Putamen (tissue), 1 donor: ENCODE data around the gene TESK2.
"Not testable (repeated sequence)": the region's sequence is repeated elsewhere in the genome, so short reads cannot be mapped to it uniquely, and the experiment has no call there.

ENCODE experiments used
- DNase-seq: peaks from one replicate; pipeline ENCODE4 v3.0.0-alpha.2; 2016; ENCODE audit warnings: low spot score

TESK2 gene, protein sequence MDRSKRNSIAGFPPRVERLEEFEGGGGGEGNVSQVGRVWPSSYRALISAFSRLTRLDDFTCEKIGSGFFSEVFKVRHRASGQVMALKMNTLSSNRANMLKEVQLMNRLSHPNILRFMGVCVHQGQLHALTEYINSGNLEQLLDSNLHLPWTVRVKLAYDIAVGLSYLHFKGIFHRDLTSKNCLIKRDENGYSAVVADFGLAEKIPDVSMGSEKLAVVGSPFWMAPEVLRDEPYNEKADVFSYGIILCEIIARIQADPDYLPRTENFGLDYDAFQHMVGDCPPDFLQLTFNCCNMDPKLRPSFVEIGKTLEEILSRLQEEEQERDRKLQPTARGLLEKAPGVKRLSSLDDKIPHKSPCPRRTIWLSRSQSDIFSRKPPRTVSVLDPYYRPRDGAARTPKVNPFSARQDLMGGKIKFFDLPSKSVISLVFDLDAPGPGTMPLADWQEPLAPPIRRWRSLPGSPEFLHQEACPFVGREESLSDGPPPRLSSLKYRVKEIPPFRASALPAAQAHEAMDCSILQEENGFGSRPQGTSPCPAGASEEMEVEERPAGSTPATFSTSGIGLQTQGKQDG

GRCh38 chr1:45490626-45491486 is at the start of gene TESK2:
TSS of gene TESK2 (minus strand) at chr1:45491163. CDS start at chr1:45457785, 33,378 bp downstream.
- peak; percentile 100 for DNase-seq

- no peak for DNase-seq
These were observed 45.9 kb upstream of the TESK2 start for GRCh38 chr1:45536886-45537285.

DNA sequence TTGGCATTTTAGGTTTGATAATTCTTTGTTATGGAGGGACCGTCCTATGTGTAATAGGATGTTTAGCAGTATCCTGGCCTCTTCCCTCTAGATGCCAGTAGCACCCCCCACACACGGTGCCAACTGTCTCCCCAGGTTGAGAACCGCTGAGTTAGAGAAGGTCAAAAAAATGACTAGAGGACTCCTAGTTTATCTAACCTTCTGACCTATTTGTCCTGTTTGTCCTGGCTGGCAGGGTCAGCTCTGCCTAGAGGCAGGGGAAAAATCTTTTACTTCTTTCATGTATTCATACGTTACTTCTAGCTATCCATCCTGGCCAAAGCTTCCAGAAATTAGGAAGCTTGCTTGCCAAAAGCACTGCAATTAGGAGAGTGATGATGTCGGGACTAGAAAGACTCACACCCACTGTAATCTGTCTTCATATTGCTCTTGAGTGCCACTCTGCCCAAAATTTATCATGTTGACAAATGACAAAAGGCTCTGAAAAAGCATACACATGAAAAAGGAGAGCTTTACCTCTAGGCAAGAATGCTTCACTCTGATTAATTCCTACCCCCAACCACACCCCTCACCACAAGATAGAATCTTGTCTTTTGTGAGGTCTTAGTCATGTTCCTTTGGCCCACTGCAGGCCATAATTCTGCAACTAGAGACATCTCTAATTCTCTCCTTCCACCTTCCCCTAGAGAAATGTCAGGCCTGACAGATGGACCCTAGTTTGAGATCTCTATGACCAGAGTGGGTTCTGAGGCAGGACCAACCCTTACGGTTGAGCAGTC is 45.2 kb upstream of the TESK2 start:
- DNase-seq: no peak

- no peak for DNase-seq
These were observed 40.9 kb upstream of the TESK2 start for GRCh38 chr1:45531873-45532272.

- no peak for DNase-seq
These were observed 39.7 kb upstream of the TESK2 start for GRCh38 chr1:45530632-45531135.

DNA sequence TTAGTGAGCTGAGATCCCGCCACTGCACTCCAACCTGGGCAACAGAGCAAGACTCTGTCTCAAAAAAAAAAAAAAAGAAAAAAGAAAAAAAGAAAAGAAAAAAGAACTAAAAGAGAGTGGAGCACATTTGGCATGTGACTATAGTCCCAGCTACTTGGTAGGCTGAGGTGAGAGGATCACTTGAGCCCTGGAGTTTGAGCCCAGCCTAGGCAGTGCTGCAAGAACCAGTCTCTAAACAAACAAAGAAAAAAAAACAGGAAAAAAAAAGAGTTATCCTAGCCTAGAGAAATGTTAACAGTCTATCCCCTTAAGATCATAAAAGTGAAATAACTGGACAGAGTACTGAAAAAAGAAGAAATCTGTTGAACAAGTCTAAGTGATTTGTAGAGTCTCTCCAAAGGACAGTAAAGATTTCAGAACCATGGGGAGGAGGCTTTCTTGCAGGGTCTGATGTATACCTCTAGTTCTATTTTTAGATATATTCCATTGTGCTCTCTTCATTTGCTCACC is 35.2 kb upstream of the TESK2 start:
- no peak for DNase-seq

GRCh38 chr1:45523975-45524374 is 33.0 kb upstream of the TESK2 start:
- DNase-seq: not testable (repeated sequence)

DNA sequence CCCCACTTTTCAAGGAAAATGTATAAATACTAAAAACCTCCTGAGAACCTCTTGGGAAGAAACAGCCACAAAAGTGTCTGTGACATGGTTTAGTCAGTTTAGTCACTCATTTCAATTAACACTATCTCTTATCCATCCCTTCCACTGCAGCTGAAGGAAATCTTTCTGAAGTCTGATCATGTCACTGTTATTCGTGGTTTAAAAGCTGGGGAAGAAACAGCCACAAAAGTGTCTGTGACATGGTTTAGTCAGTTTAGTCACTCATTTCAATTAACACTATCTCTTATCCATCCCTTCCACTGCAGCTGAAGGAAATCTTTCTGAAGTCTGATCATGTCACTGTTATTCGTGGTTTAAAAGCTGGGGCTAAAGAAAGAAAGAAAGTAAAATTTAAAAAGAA is 32.6 kb upstream of the TESK2 start:
- not testable (repeated sequence) for DNase-seq

- DNase-seq: no peak
These were observed 31.6 kb upstream of the TESK2 start for GRCh38 chr1:45522324-45523104.

DNA sequence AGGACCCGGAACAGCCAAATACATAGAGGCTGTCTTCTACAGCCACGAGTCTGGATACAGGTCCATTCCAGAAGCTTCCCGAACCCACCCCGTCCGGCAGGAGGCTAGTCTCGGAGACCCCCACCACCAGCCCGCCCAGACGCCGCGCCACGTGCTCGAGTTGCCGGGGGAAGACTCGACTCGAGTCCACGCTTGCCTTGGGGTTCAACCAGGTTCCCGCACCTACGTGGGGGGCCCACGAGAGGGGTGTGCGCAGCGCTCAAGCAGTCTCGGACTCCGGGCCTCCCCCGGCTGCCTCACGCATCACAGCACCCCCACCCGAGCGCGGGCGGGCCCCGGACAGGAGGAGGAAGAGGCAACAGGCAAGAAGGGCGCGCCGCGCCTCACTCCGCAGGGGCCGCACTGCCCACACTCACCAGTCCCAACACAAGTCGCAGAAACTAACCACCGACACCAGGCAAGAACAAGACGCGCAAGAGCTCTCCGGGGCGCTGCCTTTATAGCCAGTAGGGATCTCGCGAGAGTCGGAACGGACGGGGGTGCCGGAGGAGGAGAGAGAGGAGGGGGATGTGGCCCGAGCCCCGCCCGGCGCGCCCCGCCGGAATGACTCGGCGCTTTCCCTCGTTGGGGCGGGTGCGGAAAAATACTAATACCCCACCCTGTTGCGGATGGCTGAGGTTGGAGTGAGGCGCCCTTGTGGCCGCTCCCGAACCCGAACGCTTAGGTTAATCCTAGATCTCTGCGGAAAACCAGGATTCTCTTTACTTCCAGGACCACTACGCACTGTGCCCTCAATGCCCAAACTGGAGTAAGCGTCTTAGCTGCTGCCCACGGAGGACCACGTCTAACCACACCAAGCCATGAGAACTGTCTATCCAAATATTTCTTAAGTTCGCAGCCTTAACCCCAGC is 30.7 kb upstream of the TESK2 start, which contains the start of gene PRDX1:
TSS of gene PRDX1 (minus strand) at position 472 of the 911 bp plus-strand sequence. CDS start 2,841 bp downstream, outside the sequence.
- peak; percentile 97 for DNase-seq

- DNase-seq: not testable (repeated sequence)
These were observed 28.8 kb upstream of the TESK2 start for GRCh38 chr1:45519774-45520173.

DNA sequence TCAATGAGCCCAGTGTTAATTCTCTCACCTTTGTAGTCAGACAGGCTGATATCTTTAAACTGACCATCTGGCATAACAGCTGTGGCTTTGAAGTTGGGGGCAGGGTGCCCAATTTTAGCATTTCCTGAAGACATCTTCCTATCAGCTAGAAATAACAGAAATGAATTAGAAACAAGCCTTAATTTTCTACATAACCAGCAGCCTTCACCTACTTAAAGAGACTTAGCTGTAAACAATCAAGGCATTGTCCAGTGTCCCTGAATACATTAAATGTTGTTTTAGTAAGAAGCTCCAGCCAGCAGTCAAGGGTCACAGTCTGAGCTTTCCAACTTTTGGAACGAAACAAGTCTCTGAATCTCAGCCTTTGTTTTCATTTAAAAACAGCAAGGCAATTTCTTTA is 27.9 kb upstream of the TESK2 start:
- peak; percentile 63 for DNase-seq

DNA sequence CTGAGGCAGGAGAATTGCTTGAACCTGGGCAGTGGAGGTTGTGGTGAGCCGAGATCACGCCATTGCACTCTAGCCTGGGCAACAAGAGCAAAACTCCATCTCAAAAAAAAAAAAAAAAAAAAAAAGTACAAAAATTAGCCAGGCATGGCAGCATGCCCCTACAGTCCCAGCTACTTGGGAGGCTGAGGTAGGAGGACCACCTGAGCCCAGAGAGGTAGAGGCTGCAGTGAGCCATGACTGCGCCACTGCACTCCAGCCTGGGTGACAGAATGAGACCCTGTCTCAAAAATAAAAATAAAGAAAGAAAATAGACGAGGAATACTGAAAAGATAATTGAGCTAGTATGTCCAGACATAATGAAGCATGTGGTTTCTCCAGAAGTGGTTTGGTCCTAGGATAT is 27.4 kb upstream of the TESK2 start:
- DNase-seq: not testable (repeated sequence)

- no peak for DNase-seq
These were observed 25.5 kb upstream of the TESK2 start for GRCh38 chr1:45516465-45516864.

DNA sequence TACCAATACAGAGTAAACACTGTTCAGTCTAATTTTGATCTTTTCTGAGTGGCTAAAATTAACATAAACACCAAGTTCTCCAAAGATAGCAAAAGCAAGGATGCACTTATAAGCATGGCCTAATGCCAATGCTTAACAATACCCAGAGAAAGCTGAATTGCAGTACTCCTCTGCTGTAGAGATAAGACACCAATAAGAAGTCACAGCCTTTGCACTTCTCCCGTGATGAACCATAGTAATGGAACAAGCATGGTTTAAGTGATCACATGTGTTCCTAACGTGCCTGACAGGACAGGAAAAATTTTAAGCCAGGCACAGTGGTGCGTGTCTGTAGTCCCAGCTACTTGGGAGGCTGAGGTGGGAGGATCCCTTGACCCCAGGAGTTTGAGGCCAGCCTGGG is 25.1 kb upstream of the TESK2 start:
- DNase-seq: no peak

GRCh38 chr1:45513532-45514260 is 22.7 kb upstream of the TESK2 start:
- DNase-seq: not testable (repeated sequence)

GRCh38 chr1:45512641-45513054 is 21.7 kb upstream of the TESK2 start:
- DNase-seq: no peak

DNA sequence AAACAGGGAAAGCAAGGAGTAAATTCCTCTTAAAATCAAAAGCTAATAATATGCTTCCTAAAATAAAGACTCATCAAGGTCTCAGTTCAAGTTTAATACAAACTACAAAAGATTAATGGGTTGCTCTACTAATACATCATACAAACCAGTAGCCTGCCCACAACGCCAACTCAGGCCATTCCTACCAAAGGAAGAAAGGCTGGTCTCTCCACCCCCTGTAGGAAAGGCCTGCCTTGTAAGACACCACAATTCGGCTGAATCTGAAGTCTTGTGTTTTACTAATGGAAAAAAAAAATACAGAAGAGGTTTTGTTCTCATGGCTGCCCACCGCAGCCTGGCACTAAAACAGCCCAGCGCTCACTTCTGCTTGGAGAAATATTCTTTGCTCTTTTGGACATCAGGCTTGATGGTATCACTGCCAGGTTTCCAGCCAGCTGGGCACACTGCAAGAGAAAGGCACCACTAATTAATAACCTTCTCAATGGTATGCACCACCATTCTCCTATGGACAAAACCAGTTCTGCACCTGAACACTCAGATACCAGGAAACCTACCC is 20.1 kb upstream of the TESK2 start:
- DNase-seq: no peak
